Astrocyte (in vitro differentiated cells and primary cell): ENCODE results near the gene RABEP1. TPM values are rescaled to one million over a fixed set of nuclear protein-coding genes. Genes with fewer than 3 reads are reported as not detected.
"Not testable (repeated sequence)": the region's sequence is repeated elsewhere in the genome, so short reads cannot be mapped to it uniquely, and the experiment has no call there.

ENCODE experiments used
- DNase-seq: peaks from one replicate; pipeline ENCODE4 v3.0.0-alpha.2; 2010; ENCODE audit warnings: low read depth
- FAIRE-seq: peaks from 2 replicates; lab custom pipeline; 2011; peaks lifted over from hg19 to GRCh38; lab: Jason Lieb, UNC
- H2AFZ ChIP-seq: 2 replicates; pipeline ENCODE4 v1.6.0; 2012; ENCODE audit warnings: low read depth, low read length, inconsistent platforms
- H3K27ac ChIP-seq: 2 replicates; pipeline ENCODE4 v1.5.1; 2011; ENCODE audit warnings: low read depth, low read length, inconsistent platforms
- H3K27me3 ChIP-seq: 2 replicates; pipeline ENCODE4 v1.6.0; 2011; ENCODE audit warnings: low read length, inconsistent platforms; ENCODE audit not compliant: insufficient read depth
- H3K36me3 ChIP-seq: 2 replicates; pipeline ENCODE4 v1.5.1; 2011; ENCODE audit warnings: low read length, inconsistent platforms; ENCODE audit not compliant: insufficient read depth
- H3K4me1 ChIP-seq: 2 replicates; pipeline ENCODE4 v1.5.1; 2011; ENCODE audit warnings: low read length, inconsistent platforms; ENCODE audit not compliant: insufficient read depth
- H3K4me2 ChIP-seq: 2 replicates; pipeline ENCODE4 v1.6.0; 2012; ENCODE audit warnings: low read length, inconsistent platforms
- H3K4me3 ChIP-seq: 2 replicates; pipeline ENCODE4 v1.5.1; 2011; ENCODE audit warnings: low read depth, mild to moderate bottlenecking, low read length, inconsistent platforms; ENCODE audit not compliant: insufficient read depth
- H3K79me2 ChIP-seq: 2 replicates; pipeline ENCODE4 v1.6.0; 2012; ENCODE audit warnings: mild to moderate bottlenecking, low read length, inconsistent platforms; ENCODE audit not compliant: insufficient read depth
- H3K9ac ChIP-seq: 2 replicates; pipeline ENCODE4 v1.6.0; 2012; ENCODE audit warnings: mild to moderate bottlenecking, low read length, inconsistent platforms
- H3K9me3 ChIP-seq: 2 replicates; pipeline ENCODE4 v1.5.1; 2012; ENCODE audit warnings: low read depth, mild to moderate bottlenecking, low read length, inconsistent platforms; ENCODE audit not compliant: insufficient read depth
- H4K20me1 ChIP-seq: 2 replicates; pipeline ENCODE4 v1.6.0; 2012; ENCODE audit warnings: low read length, inconsistent platforms; ENCODE audit not compliant: insufficient read depth
- H3K27ac Mint-ChIP-seq: one replicate; pipeline ENCODE4 v1.8.0; 2021; ENCODE audit warnings: mild to moderate bottlenecking, mixed read lengths; ENCODE audit not compliant: unreplicated experiment
- H3K27me3 Mint-ChIP-seq: one replicate; pipeline ENCODE4 v1.8.0; 2021; ENCODE audit warnings: low read depth, mixed read lengths; ENCODE audit not compliant: unreplicated experiment
- H3K36me3 Mint-ChIP-seq: one replicate; pipeline ENCODE4 v1.8.0; 2021; ENCODE audit warnings: low read depth, mixed read lengths; ENCODE audit not compliant: unreplicated experiment
- H3K4me1 Mint-ChIP-seq: one replicate; pipeline ENCODE4 v1.8.0; 2021; ENCODE audit warnings: low read depth, mixed read lengths; ENCODE audit not compliant: unreplicated experiment
- H3K4me3 Mint-ChIP-seq: one replicate; pipeline ENCODE4 v1.8.0; 2021; ENCODE audit warnings: mild to moderate bottlenecking, moderate library complexity, mixed read lengths; ENCODE audit not compliant: unreplicated experiment
- H3K9me3 Mint-ChIP-seq: one replicate; pipeline ENCODE4 v1.8.0; 2021; ENCODE audit warnings: mild to moderate bottlenecking, mixed read lengths; ENCODE audit not compliant: unreplicated experiment
- CTCF ChIP-seq: IDR thresholded peaks from 2 replicates; pipeline ENCODE4 v1.5.1; 2011; ENCODE audit warnings: low read depth, mild to moderate bottlenecking, inconsistent platforms, low read length, moderate library complexity; ENCODE audit not compliant: insufficient read depth
- EZH2 ChIP-seq: IDR thresholded peaks from 2 replicates; pipeline ENCODE4 v1.6.1; 2012; ENCODE audit warnings: mild to moderate bottlenecking, low read length, inconsistent platforms; ENCODE audit not compliant: insufficient read depth
- total RNA-seq: library from RNA; stranded (reverse); gene quantifications from 2 replicates; pipeline ENCODE4 v1.2.1, GENCODE V29; 2021

RABEP1 gene
- total RNA-seq, 1 donor from 2014 or later = 49.0 TPM

- Mint-ChIP-seq H3K36me3 (peaks cover 15% of the 10 kb centered on the region), H3K27me3 (no peaks in the 10 kb centered on the region), H3K27ac (peak overlapping the region; percentile 47), H3K4me1 (peaks cover 18% of the 10 kb centered on the region), H3K9me3 (no peaks in the 10 kb centered on the region), H3K4me3 (no peak overlapping the region)
- no peaks in the 10 kb centered on the region for H3K9me3 ChIP-seq
- peaks cover 19% of the 10 kb centered on the region for H3K79me2 ChIP-seq
- peaks cover 17% of the 10 kb centered on the region for H3K4me1 ChIP-seq
- no peak overlapping the region for H3K27ac ChIP-seq
- peaks cover 15% of the 10 kb centered on the region for H4K20me1 ChIP-seq
- H3K4me3 ChIP-seq = no peak overlapping the region
- no peak for TF ChIP-seq CTCF
- no peak for TF ChIP-seq EZH2
- no peak overlapping the region for H3K4me2 ChIP-seq
- no peak overlapping the region for H3K9ac ChIP-seq
- no peak overlapping the region for H2AFZ ChIP-seq
- FAIRE-seq (no peak), DNase-seq (no peak)
- H3K36me3 ChIP-seq = peaks cover 37% of the 10 kb centered on the region
- no peaks in the 10 kb centered on the region for H3K27me3 ChIP-seq
Observed at GRCh38 chr17:5425826-5426225, 143.7 kb downstream of the RABEP1 start.

GRCh38 chr17:5429191-5429887 lies 147.3 kb downstream of the RABEP1 start:
- no peak overlapping the region for H3K27ac Mint-ChIP-seq
- peaks cover 29% of the 10 kb centered on the region for H3K36me3 Mint-ChIP-seq
- H3K9me3 Mint-ChIP-seq = no peaks in the 10 kb centered on the region
- H3K4me3 ChIP-seq = no peak overlapping the region
- H3K9ac ChIP-seq = no peak overlapping the region
- no peak overlapping the region for H3K27ac ChIP-seq
- no peaks in the 10 kb centered on the region for H3K9me3 ChIP-seq
- no peak overlapping the region for H2AFZ ChIP-seq
- H3K79me2 ChIP-seq = peaks cover 7% of the 10 kb centered on the region
- no peak overlapping the region for H3K4me3 Mint-ChIP-seq
- no peaks in the 10 kb centered on the region for H3K27me3 ChIP-seq
- H3K4me1 Mint-ChIP-seq = peaks cover 4% of the 10 kb centered on the region
- peaks cover 54% of the 10 kb centered on the region for H3K36me3 ChIP-seq
- FAIRE-seq (no peak), DNase-seq (no peak)
- no peak overlapping the region for H3K4me2 ChIP-seq
- H3K4me1 ChIP-seq = no peaks in the 10 kb centered on the region
- TF ChIP-seq CTCF (no peak), EZH2 (no peak)
- H4K20me1 ChIP-seq = peaks cover 26% of the 10 kb centered on the region
- no peaks in the 10 kb centered on the region for H3K27me3 Mint-ChIP-seq

- TF ChIP-seq EZH2 (no peak), CTCF (no peak)
- no peak for FAIRE-seq
Observed at GRCh38 chr17:5430413-5430999, 148.4 kb downstream of the RABEP1 start.

GRCh38 chr17:5431234-5431633 lies 149.2 kb downstream of the RABEP1 start:
- H3K9ac ChIP-seq, H2AFZ ChIP-seq, H3K4me1 ChIP-seq, H3K9me3 Mint-ChIP-seq, H3K27me3 ChIP-seq, H3K4me2 ChIP-seq, DNase-seq, H3K9me3 ChIP-seq, H3K4me1 Mint-ChIP-seq, H3K27me3 Mint-ChIP-seq, H3K27ac ChIP-seq, H3K4me3 Mint-ChIP-seq, FAIRE-seq, H3K4me3 ChIP-seq: not testable (repeated sequence)
- Mint-ChIP-seq H3K27ac (peak overlapping the region; percentile 62), H3K36me3 (peaks cover 29% of the 10 kb centered on the region)
- Histone ChIP-seq H4K20me1 (peaks cover 33% of the 10 kb centered on the region), H3K79me2 (peaks cover 21% of the 10 kb centered on the region), H3K36me3 (peaks cover 49% of the 10 kb centered on the region)

More at GRCh38 chr17:5430413-5430999, 148.4 kb downstream of the RABEP1 start:
- no peak overlapping the region for H3K9ac ChIP-seq
- H3K79me2 ChIP-seq = peaks cover 15% of the 10 kb centered on the region
- Mint-ChIP-seq H3K9me3 (no peaks in the 10 kb centered on the region), H3K4me3 (peak overlapping the region; percentile 21), H3K4me1 (no peaks in the 10 kb centered on the region), H3K27me3 (no peaks in the 10 kb centered on the region), H3K27ac (no peak overlapping the region), H3K36me3 (peaks cover 29% of the 10 kb centered on the region)
- H2AFZ ChIP-seq = no peak overlapping the region
- no peak for DNase-seq
- no peaks in the 10 kb centered on the region for H3K4me1 ChIP-seq
- H3K9me3 ChIP-seq = no peaks in the 10 kb centered on the region
- H4K20me1 ChIP-seq = peaks cover 33% of the 10 kb centered on the region
- no peak overlapping the region for H3K27ac ChIP-seq
- no peak overlapping the region for H3K4me2 ChIP-seq
- no peak overlapping the region for H3K4me3 ChIP-seq
- H3K36me3 ChIP-seq = peaks cover 53% of the 10 kb centered on the region
- H3K27me3 ChIP-seq = no peaks in the 10 kb centered on the region
